Colonic mucosa (tissue), 4 donors: ENCODE results near the gene DNM1. TPM values are rescaled to one million over a fixed set of nuclear protein-coding genes. Genes with fewer than 3 reads are reported as not detected.

Source experiments
- DNase-seq: peaks from one replicate; pipeline ENCODE4 v3.0.0-alpha.2; 2020
- H3K27ac ChIP-seq: fragments of 200-600 bp; one replicate; pipeline ENCODE4 v1.8.0; 2021
- H3K27me3 ChIP-seq: fragments of 200-600 bp; one replicate; pipeline ENCODE4 v1.8.0; 2021
- H3K36me3 ChIP-seq: fragments of 200-600 bp; one replicate; pipeline ENCODE4 v1.8.0; 2021
- H3K4me1 ChIP-seq: fragments of 200-600 bp; one replicate; pipeline ENCODE4 v1.8.0; 2021; ENCODE audit warnings: mild to moderate bottlenecking
- H3K4me3 ChIP-seq: fragments of 200-600 bp; one replicate; pipeline ENCODE4 v1.8.0; 2021
- H3K9ac ChIP-seq, 2 donors: one replicate each; pipeline ENCODE4 v1.7.0; 2013; ENCODE audit warnings: control low read depth in 2 of 2, low read depth in 2 of 2, low read length in 2 of 2
- H3K9me3 ChIP-seq: fragments of 200-600 bp; one replicate; pipeline ENCODE4 v1.8.0; 2021
- intact Hi-C: fragments of 100-400 bp; cut with DNase I; formaldehyde crosslinking; loops from one replicate; pipeline ENCODE4 v1.14.1; 2022
- total RNA-seq, 2 donors: library from RNA; stranded (reverse); fragmentation: NEBNext Ultra II Directional in 1 of 2; extraction: Animal tissue kit (Norgen Biotek cat#: 25700) in 1 of 2; gene quantifications; one replicate each; pipeline ENCODE4 v1.2.1, GENCODE V29; 2021
- TF ChIP-seq, protein P1 (sequence below): fragments of 200-600 bp; IDR thresholded peaks from one replicate; pipeline ENCODE4 v1.8.0; 2022; ENCODE audit warnings: antibody characterized with exemption, mild to moderate bottlenecking
- donor health status: healthy.
- donor health status: DM: no; HTN: no; CAD: no.
- donor health status: DM: no; HTN: no; CAD: no.

Gene DNM1
- total RNA-seq, 2 donors from 2014 or later = 2.5 to 6.8 TPM

- Histone ChIP-seq H3K27me3 (no peaks in the 10 kb centered on the region), H3K36me3 (no peaks in the 10 kb centered on the region), H3K4me3 (no peak overlapping the region), H3K9ac (no peak overlapping the region), H3K9me3 (no peaks in the 10 kb centered on the region), H3K4me1 (peaks cover 9% of the 10 kb centered on the region), H3K27ac (no peak overlapping the region)
- intact Hi-C loops = loop anchor here (10.0 kb wide), 1 partner anchor 157 kb away; the partner anchor contains the start of gene SLC27A4
- no peak for DNase-seq
- TF ChIP-seq, protein P1, sequence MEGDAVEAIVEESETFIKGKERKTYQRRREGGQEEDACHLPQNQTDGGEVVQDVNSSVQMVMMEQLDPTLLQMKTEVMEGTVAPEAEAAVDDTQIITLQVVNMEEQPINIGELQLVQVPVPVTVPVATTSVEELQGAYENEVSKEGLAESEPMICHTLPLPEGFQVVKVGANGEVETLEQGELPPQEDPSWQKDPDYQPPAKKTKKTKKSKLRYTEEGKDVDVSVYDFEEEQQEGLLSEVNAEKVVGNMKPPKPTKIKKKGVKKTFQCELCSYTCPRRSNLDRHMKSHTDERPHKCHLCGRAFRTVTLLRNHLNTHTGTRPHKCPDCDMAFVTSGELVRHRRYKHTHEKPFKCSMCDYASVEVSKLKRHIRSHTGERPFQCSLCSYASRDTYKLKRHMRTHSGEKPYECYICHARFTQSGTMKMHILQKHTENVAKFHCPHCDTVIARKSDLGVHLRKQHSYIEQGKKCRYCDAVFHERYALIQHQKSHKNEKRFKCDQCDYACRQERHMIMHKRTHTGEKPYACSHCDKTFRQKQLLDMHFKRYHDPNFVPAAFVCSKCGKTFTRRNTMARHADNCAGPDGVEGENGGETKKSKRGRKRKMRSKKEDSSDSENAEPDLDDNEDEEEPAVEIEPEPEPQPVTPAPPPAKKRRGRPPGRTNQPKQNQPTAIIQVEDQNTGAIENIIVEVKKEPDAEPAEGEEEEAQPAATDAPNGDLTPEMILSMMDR = no peak
Observed at GRCh38 chr9:128187361-128187760, 15.8 kb upstream of the DNM1 start.

- TF ChIP-seq, protein P1 = no peak
- intact Hi-C loops = loop anchor here (10.0 kb wide), 1 partner anchor 157 kb away; the partner anchor contains the start of gene SLC27A4
- H3K4me3 ChIP-seq = no peak overlapping the region
- H3K27ac ChIP-seq = no peak overlapping the region
- no peak overlapping the region for H3K9ac ChIP-seq
- no peak for DNase-seq
- no peaks in the 10 kb centered on the region for H3K36me3 ChIP-seq
- no peaks in the 10 kb centered on the region for H3K27me3 ChIP-seq
- H3K9me3 ChIP-seq = no peaks in the 10 kb centered on the region
- peaks cover 9% of the 10 kb centered on the region for H3K4me1 ChIP-seq
Observed at GRCh38 chr9:128188209-128188608, 15.0 kb upstream of the DNM1 start.

GRCh38 chr9:128190013-128190412, 13.2 kb upstream of the DNM1 start:
- intact Hi-C loops = no loop called here

DNA sequence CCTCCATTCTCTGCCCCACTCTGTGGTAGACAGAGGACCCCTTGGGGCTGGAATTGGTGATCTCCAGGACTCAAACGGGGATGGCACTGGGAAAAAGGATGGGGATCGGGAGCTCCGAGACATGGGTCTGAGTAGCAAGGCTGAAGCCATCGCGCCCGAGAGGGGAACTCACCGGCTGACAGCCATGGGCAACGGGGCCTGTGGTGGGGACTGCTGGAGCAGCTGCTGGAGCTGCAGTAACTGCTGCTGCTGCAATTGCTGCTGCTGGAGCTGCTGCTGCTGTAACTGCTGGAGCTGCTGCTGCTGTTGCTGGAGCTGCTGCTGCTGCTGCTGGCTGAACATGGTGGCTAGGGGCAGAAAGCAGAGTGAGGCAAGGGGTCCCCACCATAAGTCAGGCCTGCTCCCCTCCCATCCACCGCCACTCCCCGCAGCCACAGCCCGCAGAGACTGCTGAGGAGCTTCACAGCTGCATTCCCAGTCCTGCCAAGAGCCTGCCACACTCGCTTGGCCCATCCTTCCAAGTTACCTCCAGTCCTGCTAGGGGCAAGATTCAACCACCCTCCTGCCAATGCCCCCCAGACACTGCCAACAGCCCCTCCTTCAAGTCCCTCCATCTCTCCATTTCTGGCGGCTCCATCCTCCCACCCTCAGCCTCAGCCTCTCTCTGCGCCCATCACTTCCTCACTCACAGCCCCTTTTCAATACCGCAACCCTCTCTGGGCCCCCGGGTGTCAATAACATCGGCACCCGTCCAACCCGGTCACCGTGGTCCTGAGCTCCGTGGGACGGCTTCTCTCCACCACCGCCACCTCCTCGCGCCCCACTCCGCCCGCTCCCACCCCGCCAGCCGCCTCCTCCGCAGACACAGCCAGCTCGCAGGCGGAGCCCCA, 12.4 kb upstream of the DNM1 start:
- Histone ChIP-seq H3K27me3 (no peaks in the 10 kb centered on the region), H3K4me3 (peak overlapping the region; percentile 72), H3K9me3 (no peaks in the 10 kb centered on the region), H3K36me3 (no peaks in the 10 kb centered on the region), H3K9ac (peak overlapping the region; percentile 71 to 87), H3K27ac (peak overlapping the region; percentile 89), H3K4me1 (peaks cover 9% of the 10 kb centered on the region)
- intact Hi-C loops = no loop called here
- DNase-seq = peak; percentile 41
- TF ChIP-seq, protein P1 = no peak

More at GRCh38 chr9:128190013-128190412, 13.2 kb upstream of the DNM1 start:
- TF ChIP-seq, protein P1 = no peak
- Histone ChIP-seq H3K4me3 (no peak overlapping the region), H3K36me3 (no peaks in the 10 kb centered on the region), H3K27me3 (no peaks in the 10 kb centered on the region), H3K27ac (no peak overlapping the region), H3K9me3 (no peaks in the 10 kb centered on the region), H3K9ac (no peak overlapping the region), H3K4me1 (peaks cover 9% of the 10 kb centered on the region)
- DNase-seq = no peak

GRCh38 chr9:128191406-128192046, 11.7 kb upstream of the DNM1 start, which contains the start of gene CIZ1:
TSS of gene CIZ1 (minus strand) at chr9:128191572. CDS start at chr9:128190857, 715 bp downstream.
- peaks cover 9% of the 10 kb centered on the region for H3K4me1 ChIP-seq
- H3K27me3 ChIP-seq = no peaks in the 10 kb centered on the region
- TF ChIP-seq, protein P1 = peak; percentile 71
- no peaks in the 10 kb centered on the region for H3K36me3 ChIP-seq
- peak within 1 kb of the TSS; percentile 89 for H3K27ac ChIP-seq
- intact Hi-C loops = no loop called here
- DNase-seq = peak; percentile 80
- H3K4me3 ChIP-seq = peak within 1 kb of the TSS; percentile 72
- H3K9ac ChIP-seq = peak within 1 kb of the TSS; percentile 71 to 90
- no peaks in the 10 kb centered on the region for H3K9me3 ChIP-seq
